GM18519 (cell line): ENCODE results near the gene FBLN1.
"Not testable (repeated sequence)": the region's sequence is repeated elsewhere in the genome, so short reads cannot be mapped to it uniquely, and the experiment has no call there.

Source experiments
- ATAC-seq: cut with Tn5 transposase; IDR thresholded peaks from one replicate; pipeline ENCODE4 v1.9.1; 2021; ENCODE audit warnings: mild to moderate bottlenecking, moderate library complexity; ENCODE audit not compliant: unreplicated experiment, low FRiP score

The FBLN1 gene

DNA sequence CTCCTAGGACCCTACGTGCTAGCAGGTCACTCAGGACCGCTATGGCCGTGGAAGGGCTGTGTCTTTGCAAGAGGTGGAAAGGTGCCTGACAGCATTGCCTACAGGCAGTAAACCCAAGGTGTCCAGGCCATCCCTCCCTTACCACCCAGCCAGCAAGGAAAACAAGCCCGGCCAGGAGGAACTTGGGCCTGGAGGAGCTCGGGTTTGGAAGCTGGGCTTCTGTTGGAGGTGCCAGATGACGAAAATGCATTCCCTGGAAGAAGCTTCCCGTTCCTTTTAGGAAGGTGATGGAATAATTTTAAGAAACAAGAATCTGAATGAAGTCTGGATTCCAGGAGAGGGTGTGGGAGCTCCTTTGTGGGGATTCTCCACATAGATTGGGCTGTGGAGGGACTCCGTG lies 23.6 kb downstream of the FBLN1 start:
- no peak for ATAC-seq

DNA sequence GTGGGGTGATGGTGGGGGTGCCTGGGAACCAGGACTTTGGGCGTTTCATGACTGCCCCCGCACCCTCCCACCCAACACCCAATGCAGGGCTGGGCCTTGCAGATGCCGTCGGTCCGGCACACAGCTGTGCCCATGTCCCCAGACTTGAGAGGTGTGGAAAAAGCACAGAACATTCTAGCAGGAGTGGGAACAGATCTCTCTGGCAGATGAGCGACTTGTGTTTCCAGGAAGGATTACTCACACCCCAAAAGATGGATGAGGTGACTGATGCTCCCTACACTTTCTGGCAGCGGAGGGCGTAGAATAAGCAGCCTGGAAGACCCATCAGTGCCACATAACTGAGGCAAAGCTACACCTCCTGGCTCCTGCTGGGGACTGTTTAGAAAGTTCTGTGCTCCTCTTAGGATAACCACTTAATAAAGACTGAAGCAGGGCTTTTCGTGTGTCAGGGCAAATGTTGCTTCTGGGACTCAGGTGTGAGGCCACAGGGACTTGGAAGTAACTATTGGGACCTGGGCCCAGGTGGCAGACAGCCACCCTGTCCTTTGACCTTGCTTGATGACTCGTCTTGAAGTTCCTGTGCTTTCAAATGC lies 24.2 kb downstream of the FBLN1 start:
- no peak for ATAC-seq

DNA sequence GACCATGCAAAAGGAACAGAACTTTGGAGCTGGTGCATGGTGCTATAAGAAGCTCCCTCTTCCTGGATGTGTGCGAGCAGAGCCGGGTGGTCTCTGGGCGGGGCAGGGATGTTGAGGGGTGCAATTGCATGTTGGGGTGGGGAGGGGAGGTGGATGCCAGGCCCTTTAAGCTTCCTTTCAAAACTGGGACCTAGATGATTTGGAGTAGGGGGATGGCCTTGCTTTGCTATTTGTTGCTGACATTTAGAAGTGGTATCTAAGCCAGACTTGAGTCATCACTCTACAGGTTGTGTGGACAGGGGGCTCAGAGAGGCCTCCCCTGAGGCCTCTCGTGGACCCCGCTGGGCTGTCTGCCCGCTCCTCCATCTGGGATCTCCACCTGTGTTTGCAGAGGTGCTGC lies 24.8 kb downstream of the FBLN1 start:
- ATAC-seq, result no peak

DNA sequence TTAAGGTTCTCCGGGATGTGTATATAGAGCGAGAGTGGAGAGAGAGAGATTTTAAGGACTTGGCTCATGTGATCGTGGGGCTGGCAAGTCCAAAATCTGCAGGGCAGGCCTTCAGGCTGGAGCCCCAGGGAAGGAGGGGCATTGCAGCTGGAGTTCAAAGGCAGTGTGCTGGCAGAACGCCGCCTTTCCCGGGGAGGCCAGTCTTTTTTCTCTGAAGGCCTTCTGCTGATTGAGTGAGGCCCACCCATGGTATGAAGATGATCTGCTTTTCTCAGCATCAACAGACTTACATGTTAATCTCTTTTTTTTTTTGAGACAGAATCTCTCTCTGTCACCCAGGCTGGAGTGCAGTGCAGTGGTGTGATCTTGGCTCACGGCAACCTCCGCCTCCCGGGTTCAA lies 25.4 kb downstream of the FBLN1 start:
- no peak for ATAC-seq

DNA sequence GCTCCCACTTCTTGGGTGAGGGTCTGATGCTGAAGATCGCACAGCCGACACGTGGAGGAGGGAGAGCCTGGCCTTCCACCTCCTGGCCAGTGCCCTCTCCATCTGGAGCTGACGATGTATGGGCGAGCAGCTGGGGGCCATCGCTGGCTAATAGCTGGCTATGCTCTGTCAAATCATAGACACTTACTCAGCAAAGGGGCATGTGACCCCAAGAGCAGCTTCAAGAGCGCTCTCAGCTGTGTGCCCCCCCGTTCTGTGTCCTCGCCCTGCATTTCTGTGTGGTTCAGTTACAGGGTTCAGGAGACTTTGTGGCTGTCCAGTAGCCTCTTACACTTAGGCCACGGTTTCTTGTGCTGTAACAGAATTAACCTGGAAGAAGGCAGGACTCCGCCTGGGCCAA lies 26.4 kb downstream of the FBLN1 start:
- ATAC-seq, result no peak

DNA sequence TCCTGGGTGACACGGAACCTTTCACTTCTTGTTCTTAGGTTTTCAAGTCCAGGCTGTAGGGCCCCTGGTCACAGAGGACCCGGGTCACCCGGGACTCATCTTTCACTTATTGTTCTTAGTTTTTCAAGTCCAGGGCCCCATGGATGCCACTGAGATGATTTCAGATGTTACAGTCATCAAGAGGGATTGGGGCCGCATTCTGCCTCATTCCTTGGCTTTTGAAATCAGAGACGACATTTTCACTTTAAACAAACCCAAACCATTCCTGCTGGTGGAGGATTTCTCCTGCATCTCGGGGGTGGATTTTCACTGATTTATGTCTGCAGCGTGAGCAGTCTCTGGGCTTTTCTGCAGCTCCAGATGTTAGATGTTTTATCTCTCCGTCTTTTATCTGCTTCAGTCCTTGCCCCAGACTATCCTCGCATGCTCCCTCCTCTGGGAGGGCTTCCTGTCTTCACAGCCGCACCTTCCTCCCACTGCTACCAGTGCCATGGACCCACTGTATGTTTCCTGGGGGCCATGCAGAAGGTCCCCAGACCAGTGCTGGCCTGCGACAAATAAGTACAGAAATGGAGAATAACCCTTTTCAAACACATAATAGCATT lies 27.4 kb downstream of the FBLN1 start:
- ATAC-seq, result no peak

DNA sequence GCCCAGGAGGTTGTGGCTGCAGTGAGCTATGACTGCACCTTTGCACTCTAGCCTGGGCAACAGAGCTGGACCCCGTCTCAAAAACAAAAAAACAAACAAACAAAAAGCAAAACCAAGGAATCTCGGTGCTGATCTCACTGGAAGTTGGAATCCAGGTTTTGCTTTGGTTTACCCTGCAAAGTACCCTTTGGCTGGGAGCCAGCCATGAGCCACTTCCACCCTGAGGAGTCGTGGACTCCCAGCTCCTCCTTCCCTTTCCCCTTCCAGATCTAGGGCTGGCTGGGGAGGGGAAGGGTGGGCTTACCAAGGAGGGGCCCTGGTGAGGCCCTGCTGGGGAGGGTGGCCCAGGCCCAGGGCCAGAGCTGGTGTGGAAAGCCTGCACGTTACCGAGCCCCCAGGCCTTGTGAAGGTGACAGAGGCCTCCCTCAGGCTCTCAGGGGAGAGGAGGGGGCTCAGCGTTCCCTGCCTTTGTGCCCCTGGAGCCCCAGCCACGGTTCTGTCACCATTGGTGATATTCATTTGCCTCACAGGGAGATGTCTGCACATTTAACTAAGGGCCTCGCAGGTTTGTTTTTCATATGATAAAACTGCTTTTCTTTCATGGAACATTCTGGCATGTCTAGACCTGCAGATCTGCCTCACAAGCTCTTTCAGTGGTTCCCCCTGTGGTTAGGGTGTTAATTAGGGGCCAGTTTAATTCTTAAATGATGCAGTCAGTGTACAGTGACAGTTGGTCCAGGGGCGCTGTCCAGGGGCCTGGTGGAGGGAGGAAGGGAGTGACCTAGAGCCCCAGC lies 29.0 kb downstream of the FBLN1 start:
- ATAC-seq, result no peak

DNA sequence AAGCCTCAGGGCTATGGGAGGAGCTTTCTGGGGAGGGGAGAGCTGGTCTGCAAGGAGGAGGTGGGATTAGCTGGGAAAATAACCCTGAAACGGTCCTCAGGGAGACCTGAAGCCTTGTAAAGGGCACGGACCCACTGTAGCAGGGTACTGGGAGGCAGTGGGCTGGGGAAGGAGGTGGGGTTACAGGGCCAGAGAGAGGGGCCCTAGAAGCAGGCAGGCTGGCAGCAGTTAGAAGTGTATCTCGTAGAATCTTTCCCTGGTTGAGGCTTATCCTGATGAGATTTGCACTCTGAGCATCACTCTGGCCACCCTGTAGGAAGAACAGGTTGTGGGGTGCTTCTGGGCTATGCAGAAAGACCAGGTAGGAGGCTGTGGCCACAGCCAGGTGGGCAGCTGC lies 29.6 kb downstream of the FBLN1 start:
- ATAC-seq, result no peak

DNA sequence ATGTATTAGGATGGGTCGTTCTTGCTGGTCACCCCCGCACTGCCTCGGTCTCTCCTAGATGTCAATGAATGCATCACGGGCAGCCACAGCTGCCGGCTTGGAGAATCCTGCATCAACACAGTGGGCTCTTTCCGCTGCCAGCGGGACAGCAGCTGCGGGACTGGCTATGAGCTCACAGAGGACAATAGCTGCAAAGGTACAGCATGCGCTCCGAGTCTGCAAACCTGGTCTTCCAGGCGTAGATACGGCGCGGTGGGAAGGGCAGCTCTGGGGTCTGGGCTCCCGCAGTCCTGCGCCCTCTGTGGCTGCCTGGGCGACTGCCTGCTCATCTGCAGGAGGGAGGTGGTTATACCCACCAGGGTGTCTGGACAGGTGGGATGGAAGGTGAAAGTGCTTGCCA lies 31.0 kb downstream of the FBLN1 start:
- no peak for ATAC-seq

DNA sequence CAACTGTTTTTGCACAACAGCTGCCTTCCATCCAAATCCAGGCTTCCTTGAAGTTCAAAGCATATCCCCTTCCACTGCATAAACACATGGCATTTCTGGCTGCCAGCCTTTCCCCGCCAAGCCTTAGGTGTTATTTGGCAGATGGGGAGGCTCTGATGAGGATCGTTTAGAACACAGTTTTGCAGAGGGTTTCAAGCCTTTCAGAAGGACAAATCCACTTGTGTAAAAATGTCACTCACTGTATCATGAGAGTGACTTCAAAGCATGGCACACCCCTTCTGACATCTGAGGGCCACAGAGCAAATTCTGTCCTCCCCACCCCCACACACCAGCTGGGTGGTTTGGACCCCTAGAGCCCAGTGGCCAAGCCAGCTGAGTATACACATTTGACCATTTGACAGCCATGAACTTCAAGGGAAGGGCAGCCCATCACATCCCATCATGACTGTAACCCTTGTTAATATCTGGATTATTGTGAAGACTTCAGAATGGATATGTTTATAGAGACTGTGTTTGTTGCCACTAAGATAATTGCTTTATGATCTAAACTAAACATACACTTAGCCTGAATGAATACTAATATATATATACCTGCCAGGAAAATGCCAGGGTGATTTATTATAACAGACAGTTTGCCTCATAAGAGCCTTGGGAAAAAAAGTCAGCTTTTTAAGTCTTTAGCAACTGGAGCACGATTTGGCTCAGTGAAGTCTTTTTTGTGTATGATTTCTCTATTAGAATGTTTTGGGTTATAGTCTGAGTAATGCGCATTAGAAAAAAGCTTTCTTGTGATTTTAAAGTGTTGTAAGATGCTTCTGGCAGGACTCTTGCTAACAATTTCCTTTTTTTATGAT lies 31.9 kb downstream of the FBLN1 start:
- ATAC-seq, result no peak

DNA sequence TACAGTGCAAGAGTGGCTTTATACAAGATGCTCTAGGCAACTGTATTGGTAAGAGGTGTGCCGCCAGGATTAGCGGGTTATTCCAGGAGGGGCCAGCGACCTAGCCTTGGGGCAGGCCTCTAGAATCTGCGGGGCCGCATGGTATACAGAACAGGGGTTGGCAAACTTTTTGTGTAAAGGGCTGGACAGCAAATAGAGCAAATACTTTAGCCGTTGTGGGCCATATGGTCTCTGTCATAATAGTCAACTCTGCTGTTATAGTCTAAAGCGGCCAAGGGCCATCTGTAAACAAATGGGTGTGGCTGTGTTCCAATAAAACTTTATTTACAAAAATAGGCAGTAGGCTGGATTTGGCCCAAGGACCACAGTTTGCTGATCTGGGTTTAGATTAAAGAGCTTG lies 32.6 kb downstream of the FBLN1 start:
- no peak for ATAC-seq

DNA sequence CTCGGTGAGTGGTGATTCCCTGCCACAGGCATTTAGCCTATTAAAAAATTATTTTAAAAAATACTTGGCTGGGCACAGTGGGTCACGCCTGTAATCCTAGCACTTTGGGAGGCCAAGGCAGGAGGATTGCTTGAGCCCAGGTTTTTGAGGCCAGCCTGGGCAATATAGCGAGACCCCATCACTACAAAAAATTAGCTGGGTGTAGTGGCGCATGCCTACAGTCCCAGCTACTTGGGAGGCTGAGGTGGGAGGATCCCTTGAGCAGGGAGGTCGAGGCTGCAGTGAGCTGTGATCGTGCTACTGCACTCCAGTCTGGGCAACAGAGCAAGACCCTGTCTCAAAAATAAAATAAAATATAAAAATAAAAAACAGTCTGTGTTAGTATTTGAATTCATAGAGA lies 33.2 kb downstream of the FBLN1 start:
- not testable (repeated sequence) for ATAC-seq

DNA sequence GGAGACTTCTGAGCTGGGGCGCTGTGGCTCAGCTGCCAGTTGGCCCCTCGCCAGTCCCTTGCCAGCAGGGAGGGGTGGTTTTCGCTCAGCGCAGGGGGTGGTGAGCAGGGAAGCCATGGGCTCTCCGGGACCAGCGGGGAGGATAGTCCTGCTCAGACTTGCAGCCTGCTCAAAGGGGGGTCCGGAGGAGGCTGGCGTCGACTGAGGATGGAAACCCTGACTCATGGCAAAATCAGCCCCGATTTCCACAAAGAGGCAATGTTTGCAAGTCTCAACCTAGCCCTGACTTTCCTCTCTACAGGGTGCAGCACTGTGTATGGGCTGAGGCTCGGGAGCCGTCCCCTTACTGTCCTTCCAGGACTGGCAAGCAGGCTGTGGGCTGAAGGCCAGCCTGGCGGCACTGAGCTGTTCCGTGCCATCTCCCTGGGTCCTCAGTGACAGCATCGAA lies 35.1 kb downstream of the FBLN1 start:
- no peak for ATAC-seq

DNA sequence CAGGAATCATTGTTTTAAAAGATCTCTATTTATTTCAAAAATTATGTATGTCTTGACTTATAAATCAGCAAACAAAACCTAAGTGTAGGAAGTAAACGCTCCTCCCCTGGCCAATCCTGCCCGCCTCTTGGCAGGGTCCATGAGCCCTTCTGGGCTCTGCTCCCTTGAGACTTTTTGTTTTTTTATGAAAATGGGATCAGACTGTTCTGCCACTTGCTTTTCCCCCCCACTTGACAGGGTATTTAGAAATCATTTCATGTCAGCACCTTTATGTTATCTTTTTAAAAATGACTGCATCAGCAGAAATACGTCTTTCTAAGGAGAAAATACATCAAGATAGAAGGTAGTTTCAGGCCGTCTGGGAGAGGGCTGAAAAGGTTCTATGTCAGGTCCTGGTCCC lies 35.6 kb downstream of the FBLN1 start:
- ATAC-seq, result no peak

DNA sequence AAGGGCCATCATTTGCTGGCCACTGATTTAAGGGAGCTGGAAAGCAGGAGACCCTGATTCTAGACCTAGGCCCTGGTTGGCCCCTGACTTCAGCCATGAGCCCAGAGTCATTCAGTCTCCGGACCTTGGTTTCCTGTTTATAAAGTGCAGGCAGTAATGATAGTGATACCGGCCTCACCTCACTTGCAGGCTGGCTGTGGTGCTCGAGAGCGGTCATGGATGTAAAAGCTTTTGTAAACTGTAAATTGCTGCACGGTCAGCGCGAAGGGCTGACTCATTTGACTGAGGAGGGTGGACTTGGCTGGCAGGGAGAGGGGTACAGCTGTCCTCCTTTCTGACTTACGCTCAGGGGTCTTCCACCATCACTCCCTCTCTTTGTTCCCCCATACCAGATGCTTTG lies 37.4 kb downstream of the FBLN1 start:
- ATAC-seq, result no peak

DNA sequence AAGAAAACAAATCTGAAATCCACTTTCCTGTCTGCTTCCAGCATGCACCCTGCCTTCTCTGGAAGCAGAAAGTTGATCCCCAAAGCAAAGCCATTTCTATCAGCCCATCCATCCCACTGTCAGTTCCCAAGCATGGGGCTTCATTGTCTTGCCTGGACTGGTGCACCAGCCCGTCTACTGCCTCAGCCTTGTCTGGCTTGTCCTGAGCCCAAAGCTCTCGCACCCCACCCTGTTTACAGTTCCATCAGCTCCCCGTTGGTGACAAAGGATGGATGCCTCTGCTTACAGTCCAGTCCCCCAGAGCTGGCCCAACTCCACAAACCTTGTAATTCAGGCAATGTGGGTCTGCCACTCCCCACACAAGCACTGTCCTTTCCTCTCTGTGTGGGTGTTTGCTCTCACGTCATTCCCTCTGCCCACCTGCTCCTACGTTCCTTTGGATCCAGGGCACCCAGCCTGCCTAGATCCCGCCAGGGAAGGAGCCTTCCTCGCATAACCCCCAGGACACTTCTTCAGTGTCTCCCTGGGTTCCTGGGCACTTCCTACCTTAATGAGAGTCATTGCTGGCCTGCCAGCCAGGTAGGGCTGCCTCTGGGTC lies 38.8 kb downstream of the FBLN1 start:
- ATAC-seq, result no peak

DNA sequence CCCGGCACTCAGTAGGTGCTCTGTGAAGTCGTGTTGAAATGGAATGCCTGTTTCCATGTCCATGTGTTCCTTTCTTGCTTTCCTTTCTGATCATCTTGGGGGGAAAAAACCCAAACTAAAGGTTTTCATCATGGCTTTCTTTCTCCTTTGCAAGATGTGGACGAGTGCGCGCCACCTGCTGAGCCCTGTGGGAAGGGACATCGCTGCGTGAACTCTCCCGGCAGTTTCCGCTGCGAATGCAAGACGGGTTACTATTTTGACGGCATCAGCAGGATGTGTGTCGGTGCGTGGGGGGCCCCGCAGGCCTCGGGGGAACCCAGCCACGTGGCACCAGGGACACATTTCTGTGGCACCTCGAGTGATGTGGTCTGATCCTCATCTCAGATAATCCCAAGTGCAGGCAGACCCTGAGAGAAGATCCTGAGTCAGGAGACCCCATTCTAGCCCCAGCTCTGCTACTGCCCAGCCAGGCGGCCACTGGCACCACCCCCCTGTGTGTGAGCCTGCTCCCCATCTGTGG lies 39.4 kb downstream of the FBLN1 start:
- ATAC-seq, result no peak

DNA sequence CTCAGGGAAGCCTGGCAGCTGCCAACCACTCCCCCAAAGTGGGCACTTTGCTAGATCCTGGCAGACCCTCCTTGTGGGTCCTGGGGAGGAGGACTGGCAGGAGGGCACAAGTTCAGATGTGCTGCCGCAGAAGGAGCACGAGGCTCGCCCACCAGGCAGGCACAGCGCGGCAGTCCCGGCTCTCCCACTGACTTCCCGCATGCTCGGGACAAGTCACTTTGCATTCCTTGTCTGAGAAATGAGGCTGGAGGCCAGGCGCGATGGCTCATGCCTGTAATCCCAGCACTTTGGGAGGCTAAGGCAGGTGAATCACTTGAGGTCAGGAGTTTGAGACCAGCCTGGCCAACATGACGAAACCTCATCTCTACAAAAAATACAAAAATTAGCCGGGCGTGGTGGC lies 40.1 kb downstream of the FBLN1 start:
- ATAC-seq, result not testable (repeated sequence)

DNA sequence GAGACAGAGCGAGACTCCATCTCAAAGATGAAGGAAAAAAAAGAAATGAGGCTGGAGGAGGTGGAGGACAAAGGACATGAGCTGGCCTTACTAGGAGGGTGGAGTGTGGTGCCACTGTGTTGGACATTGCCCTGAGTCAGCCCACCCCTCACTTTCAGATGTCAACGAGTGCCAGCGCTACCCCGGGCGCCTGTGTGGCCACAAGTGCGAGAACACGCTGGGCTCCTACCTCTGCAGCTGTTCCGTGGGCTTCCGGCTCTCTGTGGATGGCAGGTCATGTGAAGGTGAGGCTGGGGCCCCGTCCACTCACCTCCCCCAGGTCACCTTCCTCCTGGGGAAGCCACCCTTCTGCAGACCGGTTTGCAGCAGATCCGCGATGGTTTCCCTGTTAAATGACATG lies 40.6 kb downstream of the FBLN1 start:
- ATAC-seq, result no peak

DNA sequence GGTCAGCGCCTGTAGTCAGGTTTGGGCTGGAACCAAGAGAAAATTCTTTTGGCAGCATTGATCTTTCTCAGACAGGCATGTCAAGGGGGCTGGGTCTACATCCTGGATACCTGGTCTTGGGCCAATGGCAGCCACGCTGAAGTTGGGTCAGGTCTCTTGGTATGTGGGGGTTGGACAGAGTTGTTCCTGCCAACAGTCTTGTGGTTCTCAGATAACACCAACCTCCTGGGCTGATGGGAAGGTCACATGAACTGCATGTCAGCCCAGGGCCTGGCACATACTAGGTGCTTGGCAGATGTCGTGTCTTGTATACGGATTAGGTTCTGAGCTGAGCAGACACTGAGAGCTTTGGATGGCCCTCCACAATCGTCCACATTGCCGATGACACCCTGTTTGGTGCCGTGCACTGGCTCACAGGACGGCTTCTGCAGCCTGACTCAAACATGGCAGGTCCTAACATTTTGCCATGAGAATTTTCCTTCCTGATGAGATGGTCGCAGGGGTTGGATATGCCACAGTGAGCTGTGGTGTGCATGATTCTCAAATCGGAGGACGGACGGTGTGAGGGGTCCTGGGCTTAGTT lies 42.0 kb downstream of the FBLN1 start:
- ATAC-seq, result no peak
